GM13976 (cell line): ENCODE results near the gene SLC18A3.

Experiments used
- DNase-seq: peaks from one replicate; pipeline ENCODE4 v3.0.0; 2012; ENCODE audit warnings: low spot score
- CTCF ChIP-seq: IDR thresholded peaks from 2 replicates; pipeline ENCODE4 v1.5.1; 2012; ENCODE audit warnings: borderline replicate concordance, mild to moderate bottlenecking; ENCODE audit not compliant: insufficient read depth; ENCODE audit errors: extremely low read depth, missing control alignments, control extremely low read depth
- in situ Hi-C: fragments of 300-500 bp; cut with MboI; formaldehyde crosslinking; loops from one replicate; pipeline ENCODE4 v1.12.0; 2022; ENCODE audit warnings: low sequenced_read_pairs, mixed read lengths, inconsistent platforms; ENCODE audit not compliant: unreplicated experiment

SLC18A3 gene

GRCh38 chr10:49613165-49613881 is 3.2 kb downstream of the SLC18A3 start:
- no peak for DNase-seq
- in situ Hi-C loops = no loop called here
- TF ChIP-seq CTCF = no peak

- no peak for DNase-seq
- TF ChIP-seq CTCF = no peak
- in situ Hi-C loops = no loop called here
Measured at GRCh38 chr10:49613882-49614241, 3.8 kb downstream of the SLC18A3 start, which contains the start of gene CHAT. TSS of gene CHAT (plus strand) at chr10:49614037. CDS start at chr10:49614190, 153 bp downstream.

GRCh38 chr10:49614242-49615198 is 4.4 kb downstream of the SLC18A3 start:
- TF ChIP-seq CTCF = no peak
- in situ Hi-C loops = no loop called here
- no peak for DNase-seq

DNA sequence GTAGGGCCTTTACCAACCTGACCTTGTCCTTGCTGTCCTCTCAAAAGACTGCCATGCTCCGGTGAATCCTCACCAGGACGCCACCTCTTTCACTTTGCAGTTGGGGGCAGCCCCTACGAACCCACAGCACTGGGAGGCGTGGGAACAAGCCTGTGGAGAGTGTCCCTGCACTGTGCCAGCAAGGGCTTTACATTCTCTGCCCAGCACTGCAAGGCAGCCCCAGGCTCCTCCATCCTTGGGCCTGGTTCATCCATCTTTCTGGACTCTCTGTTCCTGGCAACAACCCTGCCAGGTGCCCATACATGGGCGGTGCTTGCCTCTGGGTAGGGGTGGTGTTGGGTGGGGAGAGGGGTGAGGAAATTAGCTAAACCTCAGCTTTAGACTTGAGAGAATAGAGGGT is 5.1 kb downstream of the SLC18A3 start:
- no peak for DNase-seq
- TF ChIP-seq CTCF = no peak
- in situ Hi-C loops = no loop called here

GRCh38 chr10:49615721-49616120 is 5.6 kb downstream of the SLC18A3 start:
- in situ Hi-C loops = no loop called here
- no peak for TF ChIP-seq CTCF
- no peak for DNase-seq

- in situ Hi-C loops = no loop called here
- no peak for TF ChIP-seq CTCF
- no peak for DNase-seq
Measured at GRCh38 chr10:49616421-49617101, 6.5 kb downstream of the SLC18A3 start.
